ENCODE data around the gene BRIP1. TPM values are rescaled to one million over a fixed set of nuclear protein-coding genes. Genes with fewer than 3 reads are reported as not detected.

The BRIP1 gene
- total RNA-seq, result 12.1 and 12.2 TPM in 2 replicates
- polyA plus RNA-seq, result 1.8 TPM in 2 replicates
- 2.3 and 3.1 TPM in 2 replicates for polyA plus RNA-seq (2011; cell fraction: cytosol; rRNA removed)
- polyA plus RNA-seq (2011; cell fraction: nucleus; rRNA removed), result 6.3 and 11.2 TPM in 2 replicates
- polyA plus RNA-seq (2012), result 2.6 and 4.5 TPM in 2 replicates
- polyA minus RNA-seq, result 7.2 and 8.9 TPM in 2 replicates
- 8.5 TPM for polyA minus RNA-seq (2011; cell fraction: cytosol; rRNA and poly(A)+ RNA removed)
- polyA minus RNA-seq (2011; cell fraction: nucleus; rRNA and poly(A)+ RNA removed), result 20.1 and 44.8 TPM in 2 replicates
- percentile 79 among the genes with signal in this experiment for Bru-seq, nascent RNA
- BruChase-seq, experiment 1, labeled RNA remaining after a 6-hour chase, result percentile 53 among the genes with signal in this experiment
- BruChase-seq, experiment 2, labeled RNA remaining after a 2-hour chase, result percentile 61 among the genes with signal in this experiment
- long read RNA-seq, full-length matches to known transcripts, result 1 of 4 reads
- long read RNA-seq, partial matches to known transcripts, result 3 of 4 reads
- long read RNA-seq, other reads (novel, unspliced or antisense), result 0 of 4 reads

GRCh38 chr17:61862975-61863800 is at the start of gene BRIP1:
Gene BRIP1 (minus strand): TSS chr17:61863528. CDS start chr17:61861539, 1,989 bp downstream.
- intact Hi-C loops (cut with micrococcal nuclease) (loop anchor here (1.0 to 2.0 kb wide), 2 partner anchors 64 to 203 kb away; partner anchors contain the start of gene INTS2), dilution Hi-C loops (cut with MboI; ENCODE audit: extremely low pct_ligation_motif_present, low sequenced_read_pairs) (no loop called here)
- peak; percentile 94 for FAIRE-seq
- Histone ChIP-seq H3K4me2 (ENCODE audit: insufficient read depth, low read length) (peak within 1 kb of the TSS; percentile 100), H3K4me3 (replicated peaks in 1 of 3; ENCODE audit: insufficient read depth in 1 of 3, low read depth in 1 of 3, low read length in 3 of 3) (peak within 1 kb of the TSS; percentile 83 to 97 (median 92)), H3K27me3 (ENCODE audit: control insufficient read depth in 2 of 2, insufficient read depth in 2 of 2, low read length in 2 of 2) (no peaks in the 10 kb centered on the region), H3K9ac (replicated peaks; ENCODE audit: extremely low read depth, insufficient read depth, low read length) (peak within 1 kb of the TSS; percentile 97), H3K4me1 (ENCODE audit: control insufficient read depth, extremely low read depth, insufficient read depth, low read length) (peaks cover 23% of the 10 kb centered on the region), H3K79me2 (ENCODE audit: control insufficient read depth, insufficient read depth, low read length) (peaks cover 12% of the 10 kb centered on the region), H3K9me1 (replicated peaks; ENCODE audit: control insufficient read depth, extremely low read depth, insufficient read depth, low read length) (no peaks in the 10 kb centered on the region), H4K20me1 (replicated peaks; ENCODE audit: control insufficient read depth, extremely low read depth, insufficient read depth, low read length) (no peaks in the 10 kb centered on the region), H3K27ac (ENCODE audit: insufficient read depth, low read depth, low read length) (peak within 1 kb of the TSS; percentile 88), H2AFZ (ENCODE audit: low read depth, low read length) (peak within 1 kb of the TSS; percentile 100), H3K9me3 (replicated peaks; ENCODE audit: control insufficient read depth, insufficient read depth, low read length) (no peaks in the 10 kb centered on the region), H3K36me3 (ENCODE audit: control insufficient read depth in 2 of 2, extremely low read depth in 1 of 2, insufficient read depth in 2 of 2, low read length in 2 of 2) (no peaks in the 10 kb centered on the region)
- peak; percentile 95 for DNase-seq (ENCODE audit: low read depth, low spot score)
- no TSS peak for BruUV-seq (replicated peaks)
- CTCF ChIA-PET, result interaction anchor here (0.7 to 2.1 kb wide), 10 partner anchors 9 to 317 kb away, joined by 3 to 6 read pairs (median 4); no protein-coding TSS in a partner anchor
- POLR2A ChIA-PET, result no interaction called here
- TF ChIP-seq POLR2A (IDR thresholded peaks at IDR 0.05; ENCODE audit: low read depth, low read length), result peak; percentile 65
- no peak for TF ChIP-seq GATA2 (IDR thresholded peaks at IDR 0.05; ENCODE audit: insufficient read depth, insufficient read length, low read depth, low read length)
- peak; percentile 19 for TF ChIP-seq POLR2AphosphoS5 (IDR thresholded peaks at IDR 0.05; ENCODE audit: insufficient read depth, low read depth, low read length)
